Endometrial microvascular endothelial cells (primary cell): ENCODE results near the gene CTSL. TPM values are rescaled to one million over a fixed set of nuclear protein-coding genes. Genes with fewer than 3 reads are reported as not detected.
"Not testable (repeated sequence)": the region's sequence is repeated elsewhere in the genome, so short reads cannot be mapped to it uniquely, and the experiment has no call there.

Experiments
- in situ Hi-C: cut with HindIII; loops from 2 replicates; pipeline ENCODE4 v1.10.0; 2017; ENCODE audit warnings: low sequenced_read_pairs, low pct_unique_long_range_greater_than_20kb; ENCODE audit errors: inconsistent ontology term
- total RNA-seq: library from RNA; depleted of rRNA; stranded (reverse); fragments of >200 nt; gene quantifications from one replicate; pipeline ENCODE4 v1.2.3, GENCODE V29; 2015; ENCODE audit errors: inconsistent ontology term

Gene CTSL
- total RNA-seq, 1 donor from 2014 or later: 175 TPM

- in situ Hi-C loops: no loop called here
Measured at GRCh38 chr9:87716141-87716540, 9.8 kb upstream of the CTSL start.

DNA sequence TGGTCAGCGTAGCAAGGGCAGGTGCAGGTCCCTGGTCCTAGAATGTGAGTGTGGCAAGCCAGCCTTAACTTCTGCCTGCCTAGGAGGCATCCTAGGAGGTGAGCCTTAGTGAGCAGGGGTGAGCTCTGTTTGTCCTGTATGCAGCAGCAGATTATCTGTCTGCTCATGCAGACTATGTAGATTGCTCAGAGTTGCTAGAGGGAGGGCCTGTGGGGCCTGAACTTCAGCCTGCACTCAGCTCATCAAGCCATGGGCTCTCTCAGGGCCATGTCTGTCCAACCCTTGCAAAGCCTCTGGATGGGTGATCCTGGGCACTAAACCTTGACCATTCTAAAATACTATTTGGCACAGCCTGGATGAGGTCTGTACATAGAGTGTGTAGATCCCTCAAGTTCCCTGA lies 8.5 kb upstream of the CTSL start:
- in situ Hi-C loops: no loop called here

DNA sequence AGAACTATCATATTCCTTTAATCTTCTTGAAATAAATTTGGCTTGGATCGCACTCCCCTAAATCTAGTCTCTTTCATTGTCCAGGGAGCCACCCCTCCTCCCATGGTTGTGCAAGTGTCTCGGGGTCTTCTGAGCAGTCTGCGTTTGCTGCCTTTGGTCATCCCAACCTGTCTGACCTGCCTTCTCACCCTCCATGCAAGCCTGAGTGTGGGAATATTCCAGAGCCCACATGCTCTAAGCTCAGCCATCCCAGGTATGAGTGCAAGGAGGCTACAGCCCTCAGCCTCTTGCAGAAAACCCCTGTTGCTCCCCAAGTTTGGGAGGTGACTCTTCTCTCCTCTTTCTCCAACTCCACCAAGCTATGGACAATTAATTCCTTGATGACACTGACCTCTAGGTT lies 7.7 kb upstream of the CTSL start:
- in situ Hi-C loops: no loop called here

DNA sequence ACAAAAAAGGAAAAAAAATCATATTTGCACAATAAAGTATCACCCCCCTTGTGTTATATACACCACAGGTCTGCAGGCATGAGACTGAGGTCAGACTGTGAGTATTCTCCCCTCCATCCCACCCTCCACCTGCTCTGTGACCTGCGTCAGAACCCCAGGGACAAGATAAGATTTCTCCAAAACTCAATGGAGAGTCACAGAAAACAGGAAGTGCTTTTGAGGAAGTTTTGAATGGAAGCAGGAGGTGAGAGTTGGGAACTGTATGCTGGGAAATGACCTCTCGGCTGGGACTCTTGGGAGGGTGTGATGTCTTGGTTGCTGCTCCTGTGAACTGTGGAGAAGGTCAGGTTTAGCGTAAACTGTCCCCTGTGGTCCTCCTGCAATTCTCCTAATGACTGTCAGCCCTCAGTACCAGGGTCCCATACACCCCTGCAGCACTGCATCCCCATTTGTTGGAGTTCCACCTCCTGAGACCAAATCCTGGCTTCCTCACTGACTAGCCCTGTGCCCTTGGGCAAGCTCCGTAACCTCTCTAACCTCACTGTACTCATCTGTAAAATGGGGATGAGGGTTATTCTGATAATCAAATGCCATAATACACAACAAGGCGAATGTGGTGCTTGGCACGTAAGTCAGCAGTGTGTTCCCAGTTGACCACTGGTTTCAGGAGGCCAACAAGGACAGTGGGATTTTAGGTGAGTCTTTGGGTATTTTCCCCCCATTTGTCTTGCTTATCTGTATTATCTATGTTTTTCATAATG lies 6.9 kb upstream of the CTSL start:
- in situ Hi-C loops: no loop called here

DNA sequence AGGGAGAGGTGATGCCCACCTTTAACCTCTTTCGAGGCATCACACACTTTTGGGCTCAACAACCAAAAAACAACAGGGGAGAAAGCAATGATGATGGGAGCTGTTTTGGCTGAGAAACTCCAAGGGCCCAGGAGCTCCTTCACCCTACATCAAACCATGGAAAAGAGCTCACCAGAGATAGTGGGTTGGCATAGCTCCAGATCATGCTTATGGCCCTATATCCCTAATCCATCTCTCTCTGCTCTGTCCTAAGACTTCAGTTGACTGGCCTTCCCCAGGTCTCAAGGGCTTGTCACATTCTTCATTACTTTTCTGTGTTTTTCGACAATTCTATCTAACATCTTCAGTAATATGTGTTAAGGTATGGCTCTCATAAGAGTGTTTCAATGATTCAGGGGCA lies 5.7 kb upstream of the CTSL start:
- in situ Hi-C loops: no loop called here

DNA sequence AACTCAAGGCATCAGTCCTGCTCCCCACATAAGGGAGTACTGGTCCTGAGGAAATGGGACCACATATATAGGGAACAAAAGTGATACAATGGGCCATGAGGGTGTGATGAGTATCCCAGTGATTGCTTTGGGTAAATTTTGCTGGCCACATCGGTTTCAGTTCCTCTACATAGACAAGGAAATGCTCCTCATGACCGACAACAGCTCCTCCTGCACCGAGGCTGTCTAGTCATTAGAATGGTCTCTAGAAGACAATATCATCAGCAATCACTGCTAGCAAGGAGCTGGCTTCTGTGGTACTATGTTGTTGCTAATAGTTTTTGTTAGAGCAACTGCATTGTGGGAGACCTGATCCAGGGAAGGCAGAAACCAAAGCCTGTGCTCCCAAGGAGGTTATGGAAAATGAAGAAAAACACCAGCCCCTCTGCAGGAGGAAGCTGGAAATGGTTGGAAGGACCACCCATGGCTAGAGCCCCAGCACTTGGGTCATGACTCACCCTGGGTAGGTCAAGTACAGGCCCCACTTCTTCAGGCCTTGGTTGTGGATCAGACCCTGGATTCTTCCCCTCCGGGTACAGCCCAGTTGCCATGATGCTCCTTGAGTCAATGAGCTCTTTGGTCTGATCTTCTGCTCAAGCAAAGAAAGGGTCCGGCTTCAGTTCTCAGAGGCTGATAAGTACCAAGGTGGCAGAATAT lies 3.4 kb upstream of the CTSL start:
- in situ Hi-C loops: no loop called here

DNA sequence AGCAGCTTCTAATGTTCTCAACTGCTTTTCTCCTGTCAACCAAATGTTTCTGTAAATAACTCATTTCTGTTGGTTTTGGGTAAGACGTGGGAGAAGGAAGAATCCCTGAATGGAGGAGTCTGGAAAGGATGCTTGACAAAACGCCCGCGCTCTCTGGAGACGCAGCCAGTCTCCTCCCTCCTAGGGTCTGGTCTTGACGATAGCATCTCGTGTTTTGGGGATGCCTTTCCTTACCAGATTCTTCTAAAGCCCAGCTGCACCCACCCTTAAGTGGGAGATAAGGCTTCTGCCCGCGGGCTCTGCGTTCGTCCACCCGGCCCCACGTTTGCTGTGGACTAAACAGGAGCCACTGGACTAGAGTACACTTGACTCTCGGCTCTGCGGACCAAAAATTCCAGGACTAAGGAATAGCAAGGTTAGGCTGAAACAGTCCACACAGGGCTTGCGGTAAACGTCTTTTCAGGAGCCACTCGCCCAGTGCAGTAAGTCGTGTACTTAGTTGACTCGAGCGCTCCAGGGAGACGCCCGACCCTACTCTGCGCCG lies 491 bp upstream of the CTSL start:
- in situ Hi-C loops: no loop called here

DNA sequence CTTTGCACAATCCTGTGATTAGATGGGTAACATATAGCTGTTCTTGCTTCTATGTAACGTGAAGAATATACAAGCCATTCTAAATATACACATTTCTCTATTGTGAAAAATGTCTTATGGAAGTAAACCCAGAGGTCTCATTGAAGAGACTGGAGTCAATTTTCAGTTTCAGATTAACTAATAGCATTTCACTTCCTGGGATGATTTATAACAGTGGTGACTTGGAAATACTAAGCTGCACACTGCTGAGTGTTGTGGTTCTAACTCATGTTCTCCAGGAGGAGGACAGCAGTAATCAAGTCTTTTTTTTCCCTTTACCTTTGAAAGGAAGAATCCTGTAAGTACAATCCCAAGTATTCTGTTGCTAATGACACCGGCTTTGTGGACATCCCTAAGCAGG lies 3.3 kb downstream of the CTSL start:
- in situ Hi-C loops: no loop called here

- in situ Hi-C loops: no loop called here
Measured at GRCh38 chr9:87731321-87731720, 5.4 kb downstream of the CTSL start.

DNA sequence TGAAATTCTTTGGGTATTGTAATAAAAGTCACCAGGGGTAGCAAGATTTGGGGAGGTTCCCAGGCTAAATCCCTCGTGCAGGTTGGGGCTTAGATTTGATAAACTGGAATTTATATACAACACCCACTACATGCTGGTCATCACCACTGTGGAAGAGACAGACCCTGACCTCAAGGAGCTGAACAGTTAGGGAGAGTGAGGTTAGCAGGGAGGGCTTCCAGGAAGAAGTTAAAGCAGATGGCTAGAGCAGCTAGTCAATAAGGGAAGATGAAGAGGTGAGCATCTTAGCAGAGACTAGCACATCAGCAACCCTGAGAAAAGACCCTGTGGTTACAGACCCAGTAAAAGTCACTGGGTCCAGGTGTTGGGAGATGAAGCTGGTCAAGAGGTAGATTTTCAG lies 6.4 kb downstream of the CTSL start:
- in situ Hi-C loops: no loop called here

GRCh38 chr9:87732756-87733155 lies 6.8 kb downstream of the CTSL start:
- in situ Hi-C loops: no loop called here

DNA sequence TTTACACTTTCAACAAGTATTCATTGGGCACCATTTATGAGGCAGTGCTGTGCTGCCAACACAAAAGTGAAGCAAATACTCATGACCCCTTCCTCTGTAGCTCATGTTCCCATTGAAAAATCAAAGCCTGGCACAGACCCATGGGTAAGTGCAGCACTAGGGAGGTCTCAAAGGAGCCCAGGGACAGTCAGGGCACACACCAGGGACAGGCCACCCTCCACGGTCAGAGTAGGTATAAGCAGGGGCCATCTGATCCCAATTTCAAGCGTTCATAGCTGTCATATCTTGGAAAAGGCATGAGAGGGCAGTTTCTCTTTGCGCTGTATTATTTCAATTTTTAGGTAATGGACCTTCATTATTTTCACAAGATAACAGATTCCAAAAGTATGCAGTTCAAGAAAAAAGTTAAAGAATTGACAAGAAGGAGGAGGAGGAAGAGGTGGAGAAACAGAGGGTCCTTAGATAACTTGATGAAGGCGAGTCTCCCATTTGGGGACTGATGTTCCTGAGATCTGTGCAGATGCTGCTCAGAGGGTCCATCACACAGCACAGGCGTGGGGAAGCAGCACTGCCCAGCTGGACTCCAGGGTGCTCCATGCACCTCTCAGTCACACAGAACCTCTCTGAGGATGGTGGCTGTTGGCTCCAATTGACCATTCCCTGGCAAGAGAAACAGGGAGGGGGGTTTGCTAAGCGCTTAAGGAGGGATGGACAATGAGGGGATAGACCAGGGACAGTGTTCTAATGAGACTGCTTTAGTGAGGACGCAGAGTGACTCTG lies 7.5 kb downstream of the CTSL start:
- in situ Hi-C loops: no loop called here

DNA sequence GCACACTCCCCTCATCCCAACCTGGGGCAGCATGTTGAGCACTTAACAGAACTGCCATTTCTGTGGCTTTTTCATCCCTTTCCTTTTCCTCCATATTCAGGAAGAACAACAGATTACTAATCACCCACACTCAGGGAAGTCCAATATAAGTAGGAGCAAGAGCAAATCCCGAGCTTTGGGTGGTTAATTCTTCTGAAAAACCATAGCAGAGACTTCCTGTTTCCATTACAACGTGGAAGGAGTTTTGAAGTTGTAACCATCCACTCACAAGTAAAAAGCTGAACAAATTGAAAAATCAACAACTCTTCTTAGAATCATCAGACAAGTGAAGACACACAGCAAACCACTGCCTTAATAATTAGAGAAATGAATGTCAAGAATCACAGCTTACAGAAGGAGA lies 8.2 kb downstream of the CTSL start:
- in situ Hi-C loops: no loop called here

DNA sequence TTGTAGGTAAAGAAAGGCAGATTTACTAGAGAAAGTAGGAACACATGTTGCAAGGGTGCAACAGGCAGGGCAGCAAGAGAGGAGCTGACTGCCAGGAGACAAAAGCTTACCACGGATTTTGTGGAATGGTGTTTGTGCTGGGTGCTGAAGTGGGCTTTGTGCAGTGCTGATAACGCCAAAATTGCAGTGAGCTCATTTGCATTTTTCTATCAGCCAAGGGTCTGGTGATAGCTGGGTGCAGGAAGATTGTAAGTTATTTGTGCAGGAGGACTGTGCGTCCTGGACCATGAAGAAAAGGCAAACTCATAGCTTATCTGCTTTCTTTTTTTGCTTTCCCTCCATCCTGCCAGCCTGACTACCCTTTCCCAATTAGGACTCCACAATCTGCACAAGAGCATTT lies 13.6 kb downstream of the CTSL start:
- in situ Hi-C loops: no loop called here

GRCh38 chr9:87740209-87740608 lies 14.3 kb downstream of the CTSL start:
- in situ Hi-C loops: no loop called here

DNA sequence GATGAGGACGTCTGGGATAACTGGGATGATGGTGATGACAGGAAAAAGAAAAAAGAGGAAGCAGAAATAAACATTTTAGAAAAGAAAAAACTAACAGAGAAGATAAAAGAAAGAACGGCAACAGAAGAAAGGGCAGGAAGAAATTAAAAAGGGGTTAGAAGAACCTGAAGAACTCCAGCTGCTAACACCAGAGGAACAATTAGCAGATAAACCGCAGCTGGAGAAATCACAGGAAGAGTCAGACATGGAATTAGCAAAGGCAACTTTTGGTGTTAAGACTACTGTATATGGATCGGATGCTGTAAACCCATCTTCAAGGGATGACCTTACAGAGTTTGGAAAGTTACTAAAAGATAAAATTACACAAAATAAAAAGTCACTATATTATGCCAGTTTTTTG lies 15.4 kb downstream of the CTSL start:
- in situ Hi-C loops: no loop called here

- in situ Hi-C loops: no loop called here
Measured at GRCh38 chr9:87741891-87742290, 16.0 kb downstream of the CTSL start.

DNA sequence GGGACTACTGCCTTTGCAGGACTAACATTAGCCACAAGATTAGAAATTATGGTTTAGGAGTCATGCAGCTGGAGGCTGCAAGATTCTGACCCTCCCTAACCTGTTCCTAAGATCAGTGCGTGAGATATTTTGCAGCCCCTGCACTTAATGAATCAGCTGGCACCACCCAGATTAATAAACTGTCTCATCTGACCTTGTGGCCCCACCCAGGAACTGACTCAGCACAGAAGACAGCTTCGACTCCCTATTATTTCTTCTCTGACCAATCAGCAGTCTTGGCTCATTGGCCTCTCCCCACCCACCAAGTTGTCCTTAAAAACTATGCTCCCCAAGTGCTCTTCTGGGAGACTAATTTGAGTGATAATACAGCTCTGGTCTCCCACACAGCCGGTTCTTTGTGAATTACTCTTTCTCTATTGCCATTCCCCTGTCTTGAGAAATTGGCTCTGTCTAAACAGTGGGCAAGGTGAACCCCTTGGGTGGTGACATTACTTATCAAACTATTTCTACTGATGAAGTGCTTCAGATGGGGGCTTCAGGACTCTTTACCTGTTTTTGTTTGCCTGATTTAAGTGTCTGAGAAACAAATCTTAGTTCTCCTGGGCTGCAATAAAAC lies 17.0 kb downstream of the CTSL start:
- in situ Hi-C loops: no loop called here

GRCh38 chr9:87744247-87744646 lies 18.3 kb downstream of the CTSL start:
- in situ Hi-C loops: not testable (repeated sequence)
